Measurements from ENCODE around the gene ELF5. TPM values are rescaled to one million over a fixed set of nuclear protein-coding genes. Genes with fewer than 3 reads are reported as not detected.

ELF5 gene
- total RNA-seq, 1 donor = under 0.01 TPM

DNA sequence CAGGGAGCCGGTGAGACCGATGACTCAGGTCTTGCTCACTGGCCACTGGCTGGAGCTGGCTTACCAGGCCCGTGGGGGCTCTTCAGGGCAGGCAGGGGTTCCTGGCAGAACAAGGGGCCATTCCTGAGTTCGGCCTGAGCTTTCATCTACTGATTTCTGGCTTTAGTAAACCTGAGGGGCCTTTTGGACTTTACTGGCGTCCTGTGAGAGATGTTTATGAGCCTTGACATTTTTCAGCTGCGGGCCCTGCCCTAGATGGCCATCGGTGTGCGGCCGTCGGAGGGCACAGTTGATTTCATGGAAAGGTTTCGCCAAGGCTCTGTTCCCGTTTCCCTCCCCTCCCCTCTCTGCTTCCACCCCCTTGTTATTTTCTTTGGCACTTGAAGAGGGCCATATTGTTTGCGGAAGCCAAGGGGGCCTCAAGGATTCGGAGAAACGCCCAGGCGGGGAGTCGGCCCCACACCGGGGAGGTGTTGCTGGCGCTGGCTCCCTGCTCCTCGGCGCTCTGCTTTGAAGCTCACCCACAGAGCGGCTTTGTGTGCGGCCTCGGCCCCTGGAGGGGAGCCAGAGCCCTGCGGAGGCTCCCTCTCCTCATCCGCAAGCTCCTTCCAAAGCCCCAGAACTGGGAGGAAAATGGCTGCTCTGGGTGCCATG lies 17.7 kb downstream of the ELF5 start:
- DNase-seq (ENCODE audit: low read depth) = no peak
- no peak overlapping the region for H3K4me3 ChIP-seq (ENCODE audit: low read depth, low read length)
- TF ChIP-seq, protein P1, sequence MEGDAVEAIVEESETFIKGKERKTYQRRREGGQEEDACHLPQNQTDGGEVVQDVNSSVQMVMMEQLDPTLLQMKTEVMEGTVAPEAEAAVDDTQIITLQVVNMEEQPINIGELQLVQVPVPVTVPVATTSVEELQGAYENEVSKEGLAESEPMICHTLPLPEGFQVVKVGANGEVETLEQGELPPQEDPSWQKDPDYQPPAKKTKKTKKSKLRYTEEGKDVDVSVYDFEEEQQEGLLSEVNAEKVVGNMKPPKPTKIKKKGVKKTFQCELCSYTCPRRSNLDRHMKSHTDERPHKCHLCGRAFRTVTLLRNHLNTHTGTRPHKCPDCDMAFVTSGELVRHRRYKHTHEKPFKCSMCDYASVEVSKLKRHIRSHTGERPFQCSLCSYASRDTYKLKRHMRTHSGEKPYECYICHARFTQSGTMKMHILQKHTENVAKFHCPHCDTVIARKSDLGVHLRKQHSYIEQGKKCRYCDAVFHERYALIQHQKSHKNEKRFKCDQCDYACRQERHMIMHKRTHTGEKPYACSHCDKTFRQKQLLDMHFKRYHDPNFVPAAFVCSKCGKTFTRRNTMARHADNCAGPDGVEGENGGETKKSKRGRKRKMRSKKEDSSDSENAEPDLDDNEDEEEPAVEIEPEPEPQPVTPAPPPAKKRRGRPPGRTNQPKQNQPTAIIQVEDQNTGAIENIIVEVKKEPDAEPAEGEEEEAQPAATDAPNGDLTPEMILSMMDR (IDR thresholded peaks at IDR 0.05; ENCODE audit: insufficient read depth, low read depth, low read length) = no peak

DNA sequence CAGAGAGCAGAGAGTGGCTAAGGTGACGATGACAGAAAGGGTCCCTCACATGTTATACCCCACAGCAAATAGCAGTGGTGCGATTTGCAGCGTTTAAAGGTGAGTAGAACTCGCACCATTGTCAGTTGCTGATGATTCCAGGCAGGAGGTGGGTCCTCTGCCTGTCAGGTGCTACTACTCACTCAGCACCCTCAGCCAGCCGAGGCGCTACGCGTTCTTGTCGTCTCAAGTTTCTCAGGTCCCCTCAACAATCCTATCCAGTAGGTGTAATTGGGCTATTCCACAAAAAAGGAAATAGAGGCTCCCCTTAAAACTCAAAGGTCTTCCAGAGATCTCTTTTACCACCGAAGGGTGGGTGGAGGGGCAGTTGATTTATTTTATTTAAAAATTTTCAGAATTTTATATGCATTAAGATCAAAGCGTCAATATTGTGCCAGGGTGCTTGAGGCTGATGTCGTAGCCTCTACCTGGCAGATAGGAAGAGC lies 18.3 kb downstream of the ELF5 start:
- TF ChIP-seq, protein P1 (IDR thresholded peaks at IDR 0.05; ENCODE audit: insufficient read depth, low read depth, low read length) = no peak
- H3K4me3 ChIP-seq (ENCODE audit: low read depth, low read length) = no peak overlapping the region
- DNase-seq (ENCODE audit: low read depth) = no peak

DNA sequence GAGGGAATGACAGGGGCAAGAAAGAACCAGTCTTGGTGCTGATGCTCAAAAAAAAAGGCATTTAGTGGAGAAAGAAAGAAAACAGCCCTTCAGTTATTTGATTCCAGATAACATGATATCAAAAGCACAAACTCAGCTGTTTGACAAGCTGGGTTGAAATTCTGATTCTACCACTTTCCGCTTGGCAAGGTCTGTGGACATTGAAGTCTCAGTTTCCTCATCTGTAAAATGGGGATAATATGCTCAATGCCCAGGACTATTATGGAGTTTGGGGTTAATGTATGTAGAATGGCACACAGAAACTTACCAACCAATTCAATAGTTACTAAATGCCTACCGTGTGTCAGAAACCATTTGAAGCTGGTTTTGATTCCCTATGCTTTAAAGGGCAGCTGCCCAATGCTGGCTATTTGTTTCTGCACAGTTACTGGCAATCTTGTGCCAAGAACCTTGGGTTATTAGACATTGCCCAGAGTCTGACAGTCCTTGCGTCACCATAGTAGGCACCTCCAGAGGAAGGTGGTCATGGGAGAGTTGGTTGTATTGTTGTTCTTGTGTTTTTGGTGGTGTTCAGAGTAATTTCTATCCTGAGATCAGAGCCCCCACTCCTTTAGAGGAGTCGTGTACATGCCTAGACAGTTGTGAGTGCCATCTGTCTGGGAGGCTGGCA lies 19.5 kb downstream of the ELF5 start:
- DNase-seq (ENCODE audit: low read depth) = no peak
- no peak overlapping the region for H3K4me3 ChIP-seq (ENCODE audit: low read depth, low read length)
- TF ChIP-seq, protein P1 (IDR thresholded peaks at IDR 0.05; ENCODE audit: insufficient read depth, low read depth, low read length) = no peak

DNA sequence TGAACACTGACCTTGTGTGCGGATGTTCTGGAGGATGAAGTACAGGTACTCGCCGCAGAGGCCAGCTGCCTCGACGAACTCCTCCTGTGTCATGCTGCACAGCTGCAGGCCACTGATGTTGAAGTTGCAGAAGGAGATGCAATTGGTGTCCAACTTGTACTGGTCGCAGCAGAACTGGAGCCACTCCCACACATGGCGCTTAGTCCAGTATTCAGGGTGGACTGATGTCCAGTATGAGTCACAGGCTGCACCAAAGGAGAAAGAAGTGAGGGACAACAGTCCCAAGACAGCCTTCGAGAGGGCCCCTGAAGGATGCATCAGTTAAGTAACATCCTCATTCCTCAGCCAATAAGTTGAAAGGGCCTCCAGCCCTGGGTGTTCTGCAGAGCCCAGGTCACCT lies 20.1 kb downstream of the ELF5 start:
- H3K4me3 ChIP-seq (ENCODE audit: low read depth, low read length) = no peak overlapping the region
- TF ChIP-seq, protein P1 (IDR thresholded peaks at IDR 0.05; ENCODE audit: insufficient read depth, low read depth, low read length) = no peak
- DNase-seq (ENCODE audit: low read depth) = no peak

DNA sequence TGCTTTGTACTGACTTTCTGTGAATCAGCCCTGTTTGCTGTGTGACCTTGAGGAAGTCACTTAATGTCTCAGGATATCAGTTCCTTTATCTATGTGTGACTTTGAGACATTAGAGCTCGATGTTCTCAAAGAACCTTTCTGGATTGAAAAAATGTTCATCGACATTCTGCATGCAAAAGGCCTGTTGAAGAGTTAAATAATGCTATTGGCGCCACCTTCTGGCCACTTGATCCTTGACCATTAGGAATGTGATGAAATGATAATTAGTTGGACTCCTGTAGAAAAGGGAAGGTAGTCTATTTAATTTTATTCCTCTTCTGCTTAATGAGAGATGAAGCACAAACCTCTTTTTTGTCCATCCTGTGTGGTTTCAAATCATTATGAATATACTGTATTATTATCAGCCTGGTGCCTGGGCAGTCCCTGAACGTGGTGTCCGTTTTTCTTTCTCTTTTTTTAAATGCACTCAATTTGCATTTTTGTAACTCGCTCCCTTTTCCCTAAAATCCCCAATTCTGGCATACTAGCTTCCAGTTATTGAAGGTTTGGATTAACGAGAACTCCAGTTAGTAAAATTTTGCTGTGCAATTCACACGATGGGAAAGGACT lies 20.7 kb downstream of the ELF5 start:
- peak; percentile 66 for DNase-seq (ENCODE audit: low read depth)
- TF ChIP-seq, protein P1 (IDR thresholded peaks at IDR 0.05; ENCODE audit: insufficient read depth, low read depth, low read length) = peak; percentile 63
- no peak overlapping the region for H3K4me3 ChIP-seq (ENCODE audit: low read depth, low read length)

DNA sequence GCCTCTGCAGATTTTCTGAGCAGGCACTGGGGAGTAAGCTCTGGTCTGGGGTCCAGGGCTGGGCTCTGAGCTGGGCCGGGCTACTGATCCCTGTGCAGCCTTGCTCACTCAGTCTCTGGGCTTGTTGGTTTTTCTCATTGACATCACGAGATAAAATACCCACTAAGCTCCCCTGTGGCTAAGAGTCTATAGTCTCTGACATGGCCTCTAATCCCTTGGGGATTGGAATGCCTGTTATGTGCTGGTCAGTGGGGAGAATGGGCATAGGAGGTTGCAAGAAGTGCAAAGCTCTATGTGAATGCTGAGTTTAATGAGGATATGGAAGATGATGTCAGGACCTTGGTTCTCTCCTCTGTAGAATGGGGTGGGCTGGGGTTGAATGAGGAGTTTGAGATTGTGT lies 23.3 kb downstream of the ELF5 start:
- H3K4me3 ChIP-seq (ENCODE audit: low read depth, low read length) = no peak overlapping the region
- TF ChIP-seq, protein P1 (IDR thresholded peaks at IDR 0.05; ENCODE audit: insufficient read depth, low read depth, low read length) = no peak
- DNase-seq (ENCODE audit: low read depth) = no peak

Data from fibroblast of villous mesenchyme (primary cell).